Astrocyte of the spinal cord (primary cell): ENCODE results near the gene UIMC1.
"Not testable (repeated sequence)": the region's sequence is repeated elsewhere in the genome, so short reads cannot be mapped to it uniquely, and the experiment has no call there.

ENCODE experiments used
- DNase-seq: peaks from one replicate; pipeline ENCODE4 v3.0.0; 2011; ENCODE audit warnings: low read depth, low spot score
- H3K4me3 ChIP-seq: 2 replicates; pipeline ENCODE4 v1.5.1; 2011; ENCODE audit warnings: low read depth, mild to moderate bottlenecking, low read length, moderate library complexity
- in situ Hi-C: cut with HindIII; loops from 2 replicates; pipeline ENCODE4 v1.10.0; 2017; ENCODE audit warnings: low sequenced_read_pairs
- TF ChIP-seq, protein P1 (sequence below): IDR thresholded peaks from 2 replicates; pipeline ENCODE4 v1.5.1; 2012; ENCODE audit warnings: low read depth, mild to moderate bottlenecking, low read length, inconsistent platforms

The UIMC1 gene

GRCh38 chr5:177006265-177006972 lies at the start of gene UIMC1:
Gene UIMC1 (minus strand): TSS chr5:177006779. CDS start chr5:176982615, 24,164 bp downstream.
- peak; percentile 96 for DNase-seq
- TF ChIP-seq, protein P1, sequence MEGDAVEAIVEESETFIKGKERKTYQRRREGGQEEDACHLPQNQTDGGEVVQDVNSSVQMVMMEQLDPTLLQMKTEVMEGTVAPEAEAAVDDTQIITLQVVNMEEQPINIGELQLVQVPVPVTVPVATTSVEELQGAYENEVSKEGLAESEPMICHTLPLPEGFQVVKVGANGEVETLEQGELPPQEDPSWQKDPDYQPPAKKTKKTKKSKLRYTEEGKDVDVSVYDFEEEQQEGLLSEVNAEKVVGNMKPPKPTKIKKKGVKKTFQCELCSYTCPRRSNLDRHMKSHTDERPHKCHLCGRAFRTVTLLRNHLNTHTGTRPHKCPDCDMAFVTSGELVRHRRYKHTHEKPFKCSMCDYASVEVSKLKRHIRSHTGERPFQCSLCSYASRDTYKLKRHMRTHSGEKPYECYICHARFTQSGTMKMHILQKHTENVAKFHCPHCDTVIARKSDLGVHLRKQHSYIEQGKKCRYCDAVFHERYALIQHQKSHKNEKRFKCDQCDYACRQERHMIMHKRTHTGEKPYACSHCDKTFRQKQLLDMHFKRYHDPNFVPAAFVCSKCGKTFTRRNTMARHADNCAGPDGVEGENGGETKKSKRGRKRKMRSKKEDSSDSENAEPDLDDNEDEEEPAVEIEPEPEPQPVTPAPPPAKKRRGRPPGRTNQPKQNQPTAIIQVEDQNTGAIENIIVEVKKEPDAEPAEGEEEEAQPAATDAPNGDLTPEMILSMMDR, result no peak
- in situ Hi-C loops, result no loop called here
- peak within 1 kb of the TSS; percentile 86 for H3K4me3 ChIP-seq

- TF ChIP-seq, protein P1, result no peak
- H3K4me3 ChIP-seq, result no peak overlapping the region
- no peak for DNase-seq
- in situ Hi-C loops, result no loop called here
Measured at GRCh38 chr5:177049285-177049684, 42.7 kb upstream of the UIMC1 start.

DNA sequence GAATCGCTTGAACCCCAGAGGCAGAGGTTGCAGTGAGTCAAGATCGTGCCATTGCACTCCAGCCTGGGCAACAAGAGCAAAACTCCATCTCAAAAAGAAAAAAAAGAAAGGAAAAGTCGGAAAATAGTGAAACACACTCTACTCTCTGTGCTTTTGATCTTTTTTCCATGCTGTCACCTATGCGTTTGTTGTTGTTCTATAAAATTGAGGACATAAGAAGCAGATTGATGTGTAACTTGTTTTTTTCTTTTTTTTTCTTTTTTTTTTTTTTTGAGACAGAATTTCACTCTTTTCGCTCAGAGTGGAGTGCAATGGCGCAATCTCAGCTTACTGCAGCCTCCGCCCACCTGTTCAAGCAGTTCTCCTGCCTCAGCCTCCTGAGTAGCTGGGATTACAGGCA lies 42.0 kb upstream of the UIMC1 start:
- DNase-seq, H3K4me3 ChIP-seq, in situ Hi-C loops: not testable (repeated sequence)

DNA sequence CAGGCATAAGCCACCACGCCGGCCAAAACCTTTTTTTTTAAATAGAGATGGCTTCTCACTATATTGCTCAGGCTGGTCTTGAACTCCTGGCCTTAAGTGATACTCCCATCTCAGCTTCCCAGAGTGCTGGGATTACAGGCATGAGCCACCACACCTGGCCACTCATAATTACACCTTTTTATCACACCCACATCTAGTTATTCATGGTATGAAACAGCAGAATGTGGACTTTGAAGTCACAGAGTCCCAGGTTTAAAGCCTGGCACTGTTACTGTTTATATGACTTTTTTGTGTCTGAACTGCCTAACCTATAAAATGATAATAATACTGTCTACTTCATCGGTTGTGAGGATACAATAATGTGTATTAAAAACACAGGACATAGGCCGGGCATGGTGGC lies 39.1 kb upstream of the UIMC1 start:
- no peak for DNase-seq
- in situ Hi-C loops, result no loop called here
- no peak overlapping the region for H3K4me3 ChIP-seq
- TF ChIP-seq, protein P1, result no peak

DNA sequence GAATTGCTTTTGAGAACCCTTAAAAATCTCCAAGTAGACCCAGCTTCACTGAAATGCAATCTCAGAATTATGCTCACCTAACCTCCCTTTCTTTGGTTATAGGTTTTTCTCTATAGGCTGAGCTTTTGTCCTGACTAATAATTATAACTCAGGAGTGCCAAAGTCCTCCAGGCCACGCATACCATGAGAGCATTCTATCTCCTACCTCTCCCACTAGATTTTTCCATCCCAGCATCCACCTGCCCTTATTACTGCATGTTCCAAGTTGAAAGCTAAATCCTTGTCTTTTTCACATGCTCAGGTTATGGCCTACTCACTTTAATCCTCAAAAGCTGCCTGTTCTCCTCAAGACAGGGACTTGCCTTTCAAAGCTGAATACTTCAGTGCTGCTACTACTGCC lies 38.1 kb upstream of the UIMC1 start:
- no peak for DNase-seq
- no peak overlapping the region for H3K4me3 ChIP-seq
- TF ChIP-seq, protein P1, result no peak
- in situ Hi-C loops, result no loop called here

DNA sequence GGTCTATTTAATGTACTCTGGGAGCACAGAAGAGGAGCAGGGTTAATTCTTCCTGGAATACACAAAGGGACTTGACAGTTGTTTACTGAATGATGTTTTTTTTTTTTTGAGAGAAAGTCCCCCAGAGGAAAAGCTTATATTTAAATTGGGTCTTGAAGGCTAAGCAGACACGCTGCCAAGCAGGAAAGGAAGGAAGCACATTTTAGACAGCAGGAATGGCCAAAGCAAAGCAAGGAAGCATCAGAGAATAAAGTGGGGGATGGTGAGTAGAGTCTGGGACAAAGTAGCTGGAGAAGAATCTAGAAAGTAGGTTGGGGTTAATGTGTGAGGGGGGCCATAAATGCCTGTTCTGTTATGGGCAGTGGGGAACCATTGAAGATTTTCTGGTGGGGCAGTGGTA lies 37.4 kb upstream of the UIMC1 start:
- in situ Hi-C loops, result no loop called here
- no peak for DNase-seq
- TF ChIP-seq, protein P1, result no peak
- H3K4me3 ChIP-seq, result no peak overlapping the region

DNA sequence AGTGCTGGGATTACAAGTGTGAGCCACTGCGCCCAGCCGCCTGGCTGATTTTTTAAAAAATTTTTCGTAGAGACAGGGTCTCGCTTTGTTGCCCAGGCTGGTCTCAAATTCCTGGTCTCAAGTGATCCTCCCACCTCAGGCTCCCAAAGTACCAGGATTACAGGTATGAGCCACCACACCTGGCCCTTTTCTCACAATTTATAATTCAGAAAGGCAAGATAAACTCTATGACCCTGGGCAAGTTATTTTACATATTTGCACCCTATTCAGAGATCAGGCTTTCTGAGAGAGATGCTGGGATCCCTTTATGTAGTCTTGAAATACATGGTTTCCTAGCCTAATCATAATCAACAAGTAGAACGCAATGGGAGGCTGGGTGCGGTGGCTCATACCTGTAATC lies 36.5 kb upstream of the UIMC1 start:
- in situ Hi-C loops, result no loop called here
- TF ChIP-seq, protein P1, result no peak
- no peak for DNase-seq
- no peak overlapping the region for H3K4me3 ChIP-seq
